Measurements from ENCODE around the gene GALNT17. TPM values are rescaled to one million over a fixed set of nuclear protein-coding genes. Genes with fewer than 3 reads are reported as not detected.

The GALNT17 gene
- total RNA-seq, 1 experiment from 2014 or later: not detected

DNA sequence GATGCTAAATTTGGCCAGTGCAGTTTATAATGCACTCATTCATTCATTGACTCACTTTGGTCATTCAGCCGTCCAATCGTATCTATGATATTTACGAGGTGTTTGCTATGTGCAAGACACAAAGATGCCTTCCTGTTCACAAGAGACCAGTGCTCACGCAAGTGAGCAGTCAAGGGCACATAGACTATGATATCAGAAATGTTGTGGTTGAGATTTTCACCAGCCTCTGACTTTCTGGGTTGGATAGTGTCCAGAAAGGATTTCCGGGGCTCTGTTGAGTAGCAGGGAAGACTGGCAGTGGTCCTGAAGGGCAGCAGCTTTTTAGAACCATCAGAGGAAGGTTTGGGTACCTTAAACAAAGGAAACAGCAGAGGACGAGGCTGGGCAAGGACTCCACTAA is 191.8 kb downstream of the GALNT17 start:
- H3K4me3 ChIP-seq (ENCODE audit: low read depth, low read length, poor library complexity, severe bottlenecking): no peak overlapping the region
- H3K27ac ChIP-seq (ENCODE audit: low read depth, low read length, poor library complexity, severe bottlenecking): no peak overlapping the region
- BruUV-seq (replicated peaks): no TSS peak
- peaks cover 24% of the 10 kb centered on the region for H3K9me3 ChIP-seq (ENCODE audit: low read depth, low read length, poor library complexity, severe bottlenecking)
- POLR2A ChIA-PET (ENCODE audit: low non-redundant PET): interaction anchor here (0.6 kb wide), 1 partner anchor 42 kb away, joined by 3 read pairs; no protein-coding TSS in a partner anchor
- H3K27me3 ChIP-seq (replicated peaks; ENCODE audit: insufficient read depth, low read depth, low read length, poor library complexity): no peaks in the 10 kb centered on the region
- TF ChIP-seq, protein P1, sequence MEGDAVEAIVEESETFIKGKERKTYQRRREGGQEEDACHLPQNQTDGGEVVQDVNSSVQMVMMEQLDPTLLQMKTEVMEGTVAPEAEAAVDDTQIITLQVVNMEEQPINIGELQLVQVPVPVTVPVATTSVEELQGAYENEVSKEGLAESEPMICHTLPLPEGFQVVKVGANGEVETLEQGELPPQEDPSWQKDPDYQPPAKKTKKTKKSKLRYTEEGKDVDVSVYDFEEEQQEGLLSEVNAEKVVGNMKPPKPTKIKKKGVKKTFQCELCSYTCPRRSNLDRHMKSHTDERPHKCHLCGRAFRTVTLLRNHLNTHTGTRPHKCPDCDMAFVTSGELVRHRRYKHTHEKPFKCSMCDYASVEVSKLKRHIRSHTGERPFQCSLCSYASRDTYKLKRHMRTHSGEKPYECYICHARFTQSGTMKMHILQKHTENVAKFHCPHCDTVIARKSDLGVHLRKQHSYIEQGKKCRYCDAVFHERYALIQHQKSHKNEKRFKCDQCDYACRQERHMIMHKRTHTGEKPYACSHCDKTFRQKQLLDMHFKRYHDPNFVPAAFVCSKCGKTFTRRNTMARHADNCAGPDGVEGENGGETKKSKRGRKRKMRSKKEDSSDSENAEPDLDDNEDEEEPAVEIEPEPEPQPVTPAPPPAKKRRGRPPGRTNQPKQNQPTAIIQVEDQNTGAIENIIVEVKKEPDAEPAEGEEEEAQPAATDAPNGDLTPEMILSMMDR (conservative IDR thresholded peaks at IDR 0.05; ENCODE audit: low read depth, low read length): no peak
- TF ChIP-seq EZH2 (IDR thresholded peaks at IDR 0.05; ENCODE audit: borderline replicate concordance, low read depth, low read length, poor library complexity, severe bottlenecking): no peak
- no peaks in the 10 kb centered on the region for H3K36me3 ChIP-seq (ENCODE audit: insufficient read depth, low read length, poor library complexity, severe bottlenecking)
- intact Hi-C loops (cut with micrococcal nuclease; ENCODE audit: unreplicated experiment): no loop called here
- no peaks in the 10 kb centered on the region for H3K4me1 ChIP-seq (ENCODE audit: insufficient read depth, low read length, poor library complexity, severe bottlenecking)
- no peak for DNase-seq (ENCODE audit: low spot score)
- CTCF ChIA-PET: no interaction called here

DNA sequence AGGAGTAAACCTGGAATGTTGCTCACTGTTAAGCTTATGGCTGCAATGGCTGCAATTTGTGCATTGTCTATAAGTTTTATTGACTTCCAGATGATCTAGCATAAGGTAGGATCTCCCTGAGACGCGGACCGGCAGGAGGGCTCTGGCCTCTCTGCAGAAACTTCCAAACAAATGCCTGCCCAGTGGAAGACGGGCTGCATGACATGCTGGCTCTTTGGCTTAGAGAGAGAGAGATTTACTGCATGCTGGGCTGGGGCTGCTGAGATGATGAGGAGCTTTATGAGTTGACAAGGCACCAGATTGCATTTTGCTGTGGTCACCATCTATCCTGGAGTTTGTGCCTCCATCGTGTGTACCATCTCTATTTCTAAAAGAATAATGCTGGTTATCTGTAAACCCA is 193.2 kb downstream of the GALNT17 start:
- POLR2A ChIA-PET (ENCODE audit: low non-redundant PET): no interaction called here
- no peak overlapping the region for H3K27ac ChIP-seq (ENCODE audit: low read depth, low read length, poor library complexity, severe bottlenecking)
- CTCF ChIA-PET: no interaction called here
- no peaks in the 10 kb centered on the region for H3K4me1 ChIP-seq (ENCODE audit: insufficient read depth, low read length, poor library complexity, severe bottlenecking)
- H3K4me3 ChIP-seq (ENCODE audit: low read depth, low read length, poor library complexity, severe bottlenecking): no peak overlapping the region
- H3K27me3 ChIP-seq (replicated peaks; ENCODE audit: insufficient read depth, low read depth, low read length, poor library complexity): no peaks in the 10 kb centered on the region
- H3K36me3 ChIP-seq (ENCODE audit: insufficient read depth, low read length, poor library complexity, severe bottlenecking): no peaks in the 10 kb centered on the region
- DNase-seq (ENCODE audit: low spot score): no peak
- TF ChIP-seq, protein P1 (conservative IDR thresholded peaks at IDR 0.05; ENCODE audit: low read depth, low read length): no peak
- no peak for TF ChIP-seq EZH2 (IDR thresholded peaks at IDR 0.05; ENCODE audit: borderline replicate concordance, low read depth, low read length, poor library complexity, severe bottlenecking)
- BruUV-seq (replicated peaks): no TSS peak
- intact Hi-C loops (cut with micrococcal nuclease; ENCODE audit: unreplicated experiment): no loop called here
- peaks cover 19% of the 10 kb centered on the region for H3K9me3 ChIP-seq (ENCODE audit: low read depth, low read length, poor library complexity, severe bottlenecking)

DNA sequence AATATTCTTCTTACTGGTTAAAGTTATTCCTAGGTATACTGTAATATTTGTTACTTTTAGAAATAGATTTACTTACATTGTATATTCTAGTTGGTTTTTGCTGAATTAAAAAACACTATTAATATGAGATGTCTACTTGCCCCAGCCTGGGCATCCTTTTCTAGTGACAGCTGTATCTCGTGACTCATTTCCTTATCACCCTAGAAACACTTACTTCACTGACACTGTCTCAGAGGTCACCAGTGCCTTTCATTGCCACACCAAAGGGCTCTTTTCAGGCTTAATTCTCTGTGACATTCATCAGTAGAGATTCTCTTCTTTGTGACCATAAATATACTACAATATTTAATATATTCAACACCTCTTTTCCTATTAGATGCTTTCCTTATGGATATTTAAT is 194.7 kb downstream of the GALNT17 start:
- intact Hi-C loops (cut with micrococcal nuclease; ENCODE audit: unreplicated experiment): no loop called here
- Histone ChIP-seq H3K4me3 (ENCODE audit: low read depth, low read length, poor library complexity, severe bottlenecking) (no peak overlapping the region), H3K4me1 (ENCODE audit: insufficient read depth, low read length, poor library complexity, severe bottlenecking) (no peaks in the 10 kb centered on the region), H3K36me3 (ENCODE audit: insufficient read depth, low read length, poor library complexity, severe bottlenecking) (no peaks in the 10 kb centered on the region), H3K27ac (ENCODE audit: low read depth, low read length, poor library complexity, severe bottlenecking) (no peak overlapping the region), H3K27me3 (replicated peaks; ENCODE audit: insufficient read depth, low read depth, low read length, poor library complexity) (no peaks in the 10 kb centered on the region), H3K9me3 (ENCODE audit: low read depth, low read length, poor library complexity, severe bottlenecking) (peaks cover 19% of the 10 kb centered on the region)
- BruUV-seq (replicated peaks): no TSS peak
- no peak for DNase-seq (ENCODE audit: low spot score)
- ChIA-PET POLR2A (ENCODE audit: low non-redundant PET) (no interaction called here), CTCF (no interaction called here)
- TF ChIP-seq EZH2 (IDR thresholded peaks at IDR 0.05; ENCODE audit: borderline replicate concordance, low read depth, low read length, poor library complexity, severe bottlenecking): no peak
- TF ChIP-seq, protein P1 (conservative IDR thresholded peaks at IDR 0.05; ENCODE audit: low read depth, low read length): no peak

Measured in A673 (cell line).